ENCODE measurements around the gene BTBD9. TPM values are rescaled to one million over a fixed set of nuclear protein-coding genes. Genes with fewer than 3 reads are reported as not detected.

Gene BTBD9
- total RNA-seq, 1 experiment from 2014 or later, result 12.5 TPM

- BruUV-seq (replicated peaks), result no TSS peak
- POLR2A ChIA-PET, result no interaction called here
- H3K36me3 Mint-ChIP-seq (ENCODE audit: insufficient read depth, unreplicated experiment), result no peaks in the 10 kb centered on the region
- no peaks in the 10 kb centered on the region for H3K9me3 Mint-ChIP-seq (ENCODE audit: unreplicated experiment)
- no peak overlapping the region for H3K27ac Mint-ChIP-seq (ENCODE audit: low read depth, unreplicated experiment)
- H3K4me1 Mint-ChIP-seq (ENCODE audit: insufficient read depth, unreplicated experiment), result no peaks in the 10 kb centered on the region
- intact Hi-C loops (cut with micrococcal nuclease), result no loop called here
- no peak for DNase-seq (ENCODE audit: unreplicated experiment)
- TF ChIP-seq CTCF (IDR thresholded peaks at IDR 0.05; ENCODE audit: unreplicated experiment), result no peak
- no peak overlapping the region for H3K4me3 Mint-ChIP-seq (ENCODE audit: unreplicated experiment)
- CTCF ChIA-PET, result no interaction called here
- H3K27me3 Mint-ChIP-seq (ENCODE audit: insufficient read depth, unreplicated experiment), result no peaks in the 10 kb centered on the region
Measured at GRCh38 chr6:38282911-38283310, 356.8 kb downstream of the BTBD9 start.

- no peak overlapping the region for H3K4me3 Mint-ChIP-seq (ENCODE audit: unreplicated experiment)
- ChIA-PET CTCF (no interaction called here), POLR2A (no interaction called here)
- intact Hi-C loops (cut with micrococcal nuclease), result no loop called here
- TF ChIP-seq CTCF (IDR thresholded peaks at IDR 0.05; ENCODE audit: unreplicated experiment), result no peak
- DNase-seq (ENCODE audit: unreplicated experiment), result no peak
- no TSS peak for BruUV-seq (replicated peaks)
- H3K27me3 Mint-ChIP-seq (ENCODE audit: insufficient read depth, unreplicated experiment), result no peaks in the 10 kb centered on the region
- no peaks in the 10 kb centered on the region for H3K36me3 Mint-ChIP-seq (ENCODE audit: insufficient read depth, unreplicated experiment)
- H3K9me3 Mint-ChIP-seq (ENCODE audit: unreplicated experiment), result no peaks in the 10 kb centered on the region
- H3K4me1 Mint-ChIP-seq (ENCODE audit: insufficient read depth, unreplicated experiment), result no peaks in the 10 kb centered on the region
- H3K27ac Mint-ChIP-seq (ENCODE audit: low read depth, unreplicated experiment), result no peak overlapping the region
Measured at GRCh38 chr6:38281126-38281525, 358.6 kb downstream of the BTBD9 start.

GRCh38 chr6:38279963-38280588 lies 359.7 kb downstream of the BTBD9 start:
- TF ChIP-seq CTCF (IDR thresholded peaks at IDR 0.05; ENCODE audit: unreplicated experiment), result no peak
- no peaks in the 10 kb centered on the region for H3K4me1 Mint-ChIP-seq (ENCODE audit: insufficient read depth, unreplicated experiment)
- ChIA-PET CTCF (interaction anchor here (1.2 kb wide), 1 partner anchor 26 kb away, joined by 4 read pairs; no protein-coding TSS in a partner anchor), POLR2A (interaction anchor here (0.6 to 1.3 kb wide), 3 partner anchors 11 to 501 kb away, joined by 3 to 4 read pairs (median 3); no protein-coding TSS in a partner anchor)
- no peaks in the 10 kb centered on the region for H3K36me3 Mint-ChIP-seq (ENCODE audit: insufficient read depth, unreplicated experiment)
- BruUV-seq (replicated peaks), result no TSS peak
- no peaks in the 10 kb centered on the region for H3K9me3 Mint-ChIP-seq (ENCODE audit: unreplicated experiment)
- H3K27ac Mint-ChIP-seq (ENCODE audit: low read depth, unreplicated experiment), result no peak overlapping the region
- DNase-seq (ENCODE audit: unreplicated experiment), result no peak
- H3K27me3 Mint-ChIP-seq (ENCODE audit: insufficient read depth, unreplicated experiment), result no peaks in the 10 kb centered on the region
- intact Hi-C loops (cut with micrococcal nuclease), result no loop called here
- H3K4me3 Mint-ChIP-seq (ENCODE audit: unreplicated experiment), result no peak overlapping the region

GRCh38 chr6:38279423-38279822 lies 360.3 kb downstream of the BTBD9 start:
- CTCF ChIA-PET, result interaction anchor here (1.2 kb wide), 1 partner anchor 25 kb away, joined by 4 read pairs; no protein-coding TSS in a partner anchor
- no peaks in the 10 kb centered on the region for H3K36me3 Mint-ChIP-seq (ENCODE audit: insufficient read depth, unreplicated experiment)
- intact Hi-C loops (cut with micrococcal nuclease), result no loop called here
- no peaks in the 10 kb centered on the region for H3K27me3 Mint-ChIP-seq (ENCODE audit: insufficient read depth, unreplicated experiment)
- no peaks in the 10 kb centered on the region for H3K4me1 Mint-ChIP-seq (ENCODE audit: insufficient read depth, unreplicated experiment)
- H3K4me3 Mint-ChIP-seq (ENCODE audit: unreplicated experiment), result no peak overlapping the region
- no peak overlapping the region for H3K27ac Mint-ChIP-seq (ENCODE audit: low read depth, unreplicated experiment)
- no peaks in the 10 kb centered on the region for H3K9me3 Mint-ChIP-seq (ENCODE audit: unreplicated experiment)
- no peak for DNase-seq (ENCODE audit: unreplicated experiment)
- POLR2A ChIA-PET, result interaction anchor here (0.6 to 1.3 kb wide), 3 partner anchors 10 to 500 kb away, joined by 3 to 4 read pairs (median 3); no protein-coding TSS in a partner anchor
- no peak for TF ChIP-seq CTCF (IDR thresholded peaks at IDR 0.05; ENCODE audit: unreplicated experiment)
- BruUV-seq (replicated peaks), result no TSS peak
